Measurements from ENCODE around the gene SOBP.

DNA sequence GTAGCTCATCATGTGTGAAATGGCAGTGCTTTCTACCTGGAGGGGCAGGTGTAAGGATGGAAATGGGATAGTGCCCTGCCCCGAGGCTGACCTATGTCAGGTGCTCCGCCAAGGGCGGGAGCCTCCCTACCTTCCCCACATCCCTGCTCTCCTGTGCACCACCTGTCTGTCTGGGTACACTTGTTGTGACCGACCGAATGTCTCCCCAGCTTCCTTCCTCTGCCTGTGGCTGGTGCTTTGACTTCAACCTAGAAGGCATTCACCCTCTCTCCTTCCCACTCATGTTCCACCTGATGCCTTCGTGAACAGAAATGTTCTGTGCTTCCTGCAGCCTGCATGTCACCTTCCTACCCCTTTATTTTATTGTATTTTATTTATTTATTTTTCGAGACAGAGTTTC lies 219.4 kb downstream of the SOBP start:
- TF ChIP-seq, protein P1, sequence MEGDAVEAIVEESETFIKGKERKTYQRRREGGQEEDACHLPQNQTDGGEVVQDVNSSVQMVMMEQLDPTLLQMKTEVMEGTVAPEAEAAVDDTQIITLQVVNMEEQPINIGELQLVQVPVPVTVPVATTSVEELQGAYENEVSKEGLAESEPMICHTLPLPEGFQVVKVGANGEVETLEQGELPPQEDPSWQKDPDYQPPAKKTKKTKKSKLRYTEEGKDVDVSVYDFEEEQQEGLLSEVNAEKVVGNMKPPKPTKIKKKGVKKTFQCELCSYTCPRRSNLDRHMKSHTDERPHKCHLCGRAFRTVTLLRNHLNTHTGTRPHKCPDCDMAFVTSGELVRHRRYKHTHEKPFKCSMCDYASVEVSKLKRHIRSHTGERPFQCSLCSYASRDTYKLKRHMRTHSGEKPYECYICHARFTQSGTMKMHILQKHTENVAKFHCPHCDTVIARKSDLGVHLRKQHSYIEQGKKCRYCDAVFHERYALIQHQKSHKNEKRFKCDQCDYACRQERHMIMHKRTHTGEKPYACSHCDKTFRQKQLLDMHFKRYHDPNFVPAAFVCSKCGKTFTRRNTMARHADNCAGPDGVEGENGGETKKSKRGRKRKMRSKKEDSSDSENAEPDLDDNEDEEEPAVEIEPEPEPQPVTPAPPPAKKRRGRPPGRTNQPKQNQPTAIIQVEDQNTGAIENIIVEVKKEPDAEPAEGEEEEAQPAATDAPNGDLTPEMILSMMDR (IDR thresholded peaks at IDR 0.05) = no peak
- TF ChIP-seq ZFX (IDR thresholded peaks at IDR 0.05; ENCODE audit: borderline replicate concordance) = no peak

Measured in 22Rv1 (cell line).